H1 (cell line): ENCODE data around the gene ATP11A. TPM values are rescaled to one million over a fixed set of nuclear protein-coding genes. Genes with fewer than 3 reads are reported as not detected.

Experiments
- ATF3 ChIP-seq: IDR thresholded peaks from 2 replicates; pipeline ENCODE4 v1.6.1; 2011; ENCODE audit warnings: low read depth, mild to moderate bottlenecking, low read length; ENCODE audit not compliant: insufficient read depth
- BACH1 ChIP-seq: IDR thresholded peaks from 2 replicates; pipeline ENCODE4 v1.6.1; 2012; ENCODE audit warnings: low read length, improper control_type of control experiment
- EGR1 ChIP-seq: IDR thresholded peaks from 2 replicates; pipeline ENCODE4 v1.6.1; 2011; ENCODE audit warnings: low read depth, low read length, borderline replicate concordance
- EP300 ChIP-seq, 2 experiments: IDR thresholded peaks; 1 replicate in 1 of 2; 2 replicates in 1 of 2; pipeline ENCODE4 v1.6.1; 2011 to 2012; ENCODE audit warnings: low read depth in 2 of 2, low read length in 2 of 2, mild to moderate bottlenecking in 2 of 2, borderline replicate concordance in 1 of 2, inconsistent platforms in 1 of 2, moderate library complexity in 1 of 2
- GTF2F1 ChIP-seq: IDR thresholded peaks from 2 replicates; pipeline ENCODE4 v1.6.1; 2012; ENCODE audit warnings: low read depth, low read length, improper control_type of control experiment, borderline replicate concordance
- KDM1A ChIP-seq: fragments of 200-600, 300-600 bp; sonication (generic); IDR thresholded peaks from 2 replicates; pipeline ENCODE4 v1.7.1; 2016; ENCODE audit warnings: mild to moderate bottlenecking, low read length, borderline replicate concordance
- SUZ12 ChIP-seq: fragments of 200-600 bp; sonication (generic); IDR thresholded peaks from 2 replicates; pipeline ENCODE4 v1.6.1; 2012; ENCODE audit warnings: mild to moderate bottlenecking, inconsistent platforms, low read length, moderate library complexity, mixed read lengths
- ZNF274 ChIP-seq: IDR thresholded peaks from 2 replicates; pipeline ENCODE4 v1.7.0; 2012; ENCODE audit warnings: low read length, borderline replicate concordance; ENCODE audit errors: extremely low read depth
- polyA plus RNA-seq, 7 experiments: library from polyadenylated mRNA; depleted of rRNA in 3 of 7; stranded (reverse) in 5 of 7; unstranded in 2 of 7; fragments of >200 nt in 5 of 7; fragments of 200-250 nt in 2 of 7; gene quantifications; 1 replicate in 5 of 7; 2 replicates in 1 of 7; 4 replicates in 1 of 7; pipeline versions ENCODE4 v1.2.1 to v1.2.3, GENCODE V29; 2011 to 2013; ENCODE audit warnings: missing spikeins in 2 of 7, mixed read lengths in 2 of 7
- total RNA-seq: library from RNA; stranded (reverse); fragmentation: NEBNext Ultra II Directional; extraction: Animal tissue kit (Norgen Biotek cat#: 25700); gene quantifications from 2 replicates; pipeline ENCODE4 v1.2.1, GENCODE V29; 2021

ATP11A gene
- total and polyA plus RNA-seq, 2 of the 8 experiments (the other 6 are each of a cell fraction or from before 2014, with no cell fraction given), result 28.8 to 72.9 TPM

- TF ChIP-seq SUZ12 (no peak), ZNF274 (no peak), GTF2F1 (no peak), EGR1 (no peak), ATF3 (no peak), EP300 (IDR thresholded peaks at IDR 0.05; ENCODE audit: borderline replicate concordance in 1 of 2, low read depth in 2 of 2, low read length in 2 of 2) (no peak), KDM1A (no peak), BACH1 (no peak)
These were observed 215.8 kb downstream of the ATP11A start (continued) for GRCh38 chr13:112905619-112905989.
